ENCODE measurements around the gene KPNB1.

- TF ChIP-seq CTCF (IDR thresholded peaks at IDR 0.05) (no peak), POLR2A (IDR thresholded peaks at IDR 0.05) (no peak), POLR2AphosphoS5 (IDR thresholded peaks at IDR 0.05) (no peak)
These were observed 14.9 kb downstream of the KPNB1 start for GRCh38 chr17:47664624-47664941.

All from prostate gland (tissue), 2 donors.